GM23338 (cell line): ENCODE measurements around the gene CCNY. TPM values are rescaled to one million over a fixed set of nuclear protein-coding genes. Genes with fewer than 3 reads are reported as not detected.

Source experiments
- ATAC-seq: fragments of 200-7000 bp; cut with Tn5 transposase; 3 replicates; pipeline ENCODE4 v1.9.1; 2020
- DNase-seq: peaks from one replicate; pipeline ENCODE4 v3.0.0-alpha.2; 2015; ENCODE audit warnings: low spot score
- H2AFZ ChIP-seq: fragments of 200-600 bp; sonication (generic); 2 replicates; pipeline ENCODE4 v1.8.0; 2016; ENCODE audit warnings: antibody characterized with exemption, mild to moderate bottlenecking, moderate library complexity
- H3F3A ChIP-seq: fragments of 200-600 bp; sonication (generic); replicated peaks from 2 replicates; pipeline ENCODE4 v1.8.0; 2017; ENCODE audit warnings: antibody characterized with exemption, mixed run types, low read depth
- H3K27ac ChIP-seq: fragments of 200-600 bp; sonication (generic); 2 replicates; pipeline ENCODE4 v1.6.1; 2016; ENCODE audit warnings: low read depth
- H3K27me3 ChIP-seq: fragments of 200-600 bp; sonication (generic); 2 replicates; pipeline ENCODE4 v1.8.0; 2016; ENCODE audit warnings: mild to moderate bottlenecking, mixed run types, moderate library complexity; ENCODE audit not compliant: insufficient read depth
- H3K36me3 ChIP-seq: fragments of 200-600 bp; sonication (generic); 2 replicates; pipeline ENCODE4 v1.8.0; 2016; ENCODE audit warnings: mild to moderate bottlenecking; ENCODE audit not compliant: insufficient read depth
- H3K4me1 ChIP-seq: fragments of 200-600 bp; sonication (generic); 2 replicates; pipeline ENCODE4 v1.8.0; 2016; ENCODE audit warnings: mild to moderate bottlenecking, moderate library complexity; ENCODE audit not compliant: insufficient read depth
- H3K4me2 ChIP-seq: fragments of 200-600 bp; sonication (generic); 2 replicates; pipeline ENCODE4 v1.7.1; 2017; ENCODE audit warnings: mixed run types
- H3K4me3 ChIP-seq: fragments of 200-600 bp; sonication (generic); 2 replicates; pipeline ENCODE4 v1.6.1; 2016; ENCODE audit warnings: mixed run types
- H3K79me2 ChIP-seq: fragments of 200-600 bp; sonication (generic); replicated peaks from 2 replicates; pipeline ENCODE4 v1.8.0; 2017; ENCODE audit warnings: mild to moderate bottlenecking; ENCODE audit not compliant: insufficient read depth
- H3K9me2 ChIP-seq: fragments of 200-600 bp; sonication (generic); 2 replicates; pipeline ENCODE4 v1.8.0; 2017; ENCODE audit not compliant: insufficient read depth
- H4K20me1 ChIP-seq: fragments of 200-600 bp; sonication (generic); replicated peaks from 2 replicates; pipeline ENCODE4 v1.8.0; 2017; ENCODE audit warnings: mild to moderate bottlenecking; ENCODE audit not compliant: insufficient read depth
- H3K27ac Mint-ChIP-seq: 2 replicates; pipeline ENCODE4 v1.8.0; 2020; ENCODE audit warnings: inconsistent platforms, mild to moderate bottlenecking, moderate library complexity, mixed read lengths
- H3K27me3 Mint-ChIP-seq: 3 replicates; pipeline ENCODE4 v1.8.0; 2022; ENCODE audit warnings: low read depth, mild to moderate bottlenecking, moderate library complexity, mixed read lengths, inconsistent platforms; ENCODE audit not compliant: insufficient read depth, poor library complexity
- H3K36me3 Mint-ChIP-seq: 3 replicates; pipeline ENCODE4 v1.8.0; 2021; ENCODE audit warnings: low read depth, mild to moderate bottlenecking, inconsistent platforms, moderate library complexity, mixed read lengths
- H3K4me1 Mint-ChIP-seq: 3 replicates; pipeline ENCODE4 v1.8.0; 2020; ENCODE audit warnings: mild to moderate bottlenecking, inconsistent platforms, mixed read lengths
- H3K4me3 Mint-ChIP-seq: 3 replicates; pipeline ENCODE4 v1.8.0; 2021; ENCODE audit warnings: moderate library complexity, mild to moderate bottlenecking, inconsistent platforms, mixed read lengths
- H3K9me3 Mint-ChIP-seq: 3 replicates; pipeline ENCODE4 v1.8.0; 2020; ENCODE audit warnings: moderate library complexity, mild to moderate bottlenecking, inconsistent platforms, mixed read lengths
- CREB1 ChIP-seq: fragments of 250-450 bp; sonication (Bioruptor Pico); IDR thresholded peaks from 2 replicates; pipeline ENCODE4 v1.5.0; 2020; ENCODE audit warnings: low read depth, mild to moderate bottlenecking, moderate library complexity
- CTCF ChIP-seq, 2 experiments: fragments of 200-600 bp in 1 of 2; sonication (generic) in 1 of 2; conservative IDR thresholded peaks; 2 replicates each; pipeline versions ENCODE4 v1.5.1 to v1.6.1; 2016 to 2017; ENCODE audit warnings: antibody characterized with exemption in 2 of 2, low read depth in 2 of 2, mild to moderate bottlenecking in 2 of 2, moderate library complexity in 1 of 2
- ETS1 ChIP-seq: IDR thresholded peaks from 2 replicates; pipeline ENCODE4 v1.6.1; 2016; ENCODE audit warnings: antibody characterized with exemption
- EZH2 ChIP-seq: fragments of 200-600 bp; sonication (generic); IDR thresholded peaks from one replicate; pipeline ENCODE4 v1.8.0; 2017; ENCODE audit warnings: antibody characterized with exemption, mild to moderate bottlenecking, low read depth; ENCODE audit not compliant: unreplicated experiment
- EZH2phosphoT487 ChIP-seq: fragments of 200-600 bp; sonication (generic); IDR thresholded peaks from one replicate; pipeline ENCODE4 v1.8.1; 2018; ENCODE audit warnings: antibody characterized with exemption; ENCODE audit not compliant: unreplicated experiment
- JUNB ChIP-seq: IDR thresholded peaks from one replicate; pipeline ENCODE4 v1.6.1; 2016; ENCODE audit warnings: antibody characterized with exemption; ENCODE audit not compliant: unreplicated experiment
- NANOG ChIP-seq: IDR thresholded peaks from 2 replicates; pipeline ENCODE4 v1.6.1; 2016; ENCODE audit warnings: antibody characterized with exemption, borderline replicate concordance
- POLR2AphosphoS5 ChIP-seq: IDR thresholded peaks from 2 replicates; pipeline ENCODE4 v1.6.1; 2016; ENCODE audit warnings: antibody characterized with exemption, low read depth
- REST ChIP-seq: IDR thresholded peaks from one replicate; pipeline ENCODE4 v1.6.1; 2018; ENCODE audit warnings: antibody characterized with exemption; ENCODE audit not compliant: unreplicated experiment
- STAT1 ChIP-seq: IDR thresholded peaks from one replicate; pipeline ENCODE4 v1.6.1; 2016; ENCODE audit warnings: antibody characterized with exemption; ENCODE audit not compliant: unreplicated experiment
- ZNF114 ChIP-seq: fragments of 250-450 bp; sonication (Bioruptor Pico); IDR thresholded peaks from 2 replicates; pipeline ENCODE4 v1.5.0; 2020; ENCODE audit warnings: mild to moderate bottlenecking, moderate library complexity
- ZNF331 ChIP-seq: fragments of 250-450 bp; sonication (Bioruptor Pico); IDR thresholded peaks from 2 replicates; pipeline ENCODE4 v1.5.0; 2020; ENCODE audit warnings: low read depth, mild to moderate bottlenecking, moderate library complexity
- ZNF462 ChIP-seq: fragments of 250-450 bp; sonication (Bioruptor Pico); IDR thresholded peaks from 2 replicates; pipeline ENCODE4 v1.5.0; 2020; ENCODE audit warnings: mild to moderate bottlenecking, moderate library complexity
- polyA plus RNA-seq: library from polyadenylated mRNA; unstranded; fragments of >200 nt; fragmentation: Nextera tagmentation; extraction: Ambion mirVana; gene quantifications from 2 replicates; pipeline ENCODE4 v1.2.1, GENCODE V29; 2016
- total RNA-seq: library from RNA; depleted of rRNA; stranded (reverse); fragments of >200 nt; shearing (Covaris generic); gene quantifications from 2 replicates; pipeline ENCODE4 v1.2.3, GENCODE V29; 2014

Gene CCNY
- total and polyA plus RNA-seq, 2 experiments from 2014 or later, result 14.2 to 29.0 TPM

GRCh38 chr10:35352097-35352496, 15.8 kb downstream of the CCNY start:
- H3K4me3 ChIP-seq, result no peak overlapping the region
- H3K4me2 ChIP-seq, result no peak overlapping the region
- no peak overlapping the region for H2AFZ ChIP-seq
- H3K4me1 ChIP-seq, result no peaks in the 10 kb centered on the region; the same call in 1 of the 2 replicates
- peaks cover 97% of the 10 kb centered on the region for H3K79me2 ChIP-seq
- no peak overlapping the region for H3K4me3 Mint-ChIP-seq
- peaks cover 48% of the 10 kb centered on the region for H3K4me1 Mint-ChIP-seq
- H3K36me3 Mint-ChIP-seq, result no peaks in the 10 kb centered on the region
- peaks cover 30% of the 10 kb centered on the region for H4K20me1 ChIP-seq
- H3K9me3 Mint-ChIP-seq, result no peaks in the 10 kb centered on the region
- no peaks in the 10 kb centered on the region for H3K9me2 ChIP-seq
- H3K36me3 ChIP-seq, result no peaks in the 10 kb centered on the region
- no peaks in the 10 kb centered on the region for H3K27me3 ChIP-seq
- no peak for ATAC-seq
- no peaks in the 10 kb centered on the region for H3F3A ChIP-seq
- no peaks in the 10 kb centered on the region for H3K27me3 Mint-ChIP-seq
- no peak overlapping the region for H3K27ac ChIP-seq
- DNase-seq, result no peak
- TF ChIP-seq EZH2, result no peak
- no peak for TF ChIP-seq ZNF462 (CRISPR knock-in tag)
- TF ChIP-seq ZNF331 (CRISPR knock-in tag), result no peak
- TF ChIP-seq ZNF114 (CRISPR knock-in tag), result no peak
- no peak for TF ChIP-seq ETS1
- no peak for TF ChIP-seq CREB1 (CRISPR knock-in tag)
- no peak for TF ChIP-seq NANOG
- TF ChIP-seq JUNB, result no peak
- TF ChIP-seq REST, result no peak
- no peak for TF ChIP-seq STAT1
- no peak for TF ChIP-seq CTCF (conservative IDR thresholded peaks at IDR 0.05; ENCODE audit: low read depth in 2 of 2)
- no peak for TF ChIP-seq POLR2AphosphoS5
- TF ChIP-seq EZH2phosphoT487, result no peak
- H3K27ac Mint-ChIP-seq, result no peak overlapping the region
